Activated CD8-positive, alpha-beta memory T cell treated with anti-CD3 and anti-CD28 coated beads, Interleukin-2, amount 50 U/mL, for 24 hours (primary cell): ENCODE results near the gene UBE2E3.
A peak's percentile ranks its signal among the peaks of the same experiment; 100 is the strongest.
"Not testable (repeated sequence)": the region's sequence is repeated elsewhere in the genome, so short reads cannot be mapped to it uniquely, and the experiment has no call there.

Experiments used
- DNase-seq: peaks from one replicate; pipeline ENCODE4 v3.0.0-alpha.2; 2020; ENCODE audit errors: extremely low read depth

UBE2E3 gene

GRCh38 chr2:180980106-180980942 is at the start of gene UBE2E3:
TSS of gene UBE2E3 (plus strand) at chr2:180980605. CDS start at chr2:180982043, 1,438 bp downstream.
- DNase-seq: peak; percentile 23

- DNase-seq: no peak
Observed at GRCh38 chr2:180931841-180932240, 48.6 kb upstream of the UBE2E3 start.

- DNase-seq: no peak
Observed at GRCh38 chr2:180933332-180933731, 47.1 kb upstream of the UBE2E3 start.

GRCh38 chr2:180934911-180935310 is 45.5 kb upstream of the UBE2E3 start:
- DNase-seq: no peak

GRCh38 chr2:180937480-180937879 is 42.9 kb upstream of the UBE2E3 start:
- not testable (repeated sequence) for DNase-seq

GRCh38 chr2:180938451-180938850 is 42.0 kb upstream of the UBE2E3 start:
- no peak for DNase-seq

- no peak for DNase-seq
Observed at GRCh38 chr2:180943275-180943674, 37.1 kb upstream of the UBE2E3 start.

GRCh38 chr2:180944372-180944771 is 36.0 kb upstream of the UBE2E3 start:
- no peak for DNase-seq

- DNase-seq: no peak
Observed at GRCh38 chr2:180947208-180947689, 33.2 kb upstream of the UBE2E3 start.

- DNase-seq: no peak
Observed at GRCh38 chr2:180949896-180950295, 30.5 kb upstream of the UBE2E3 start.

GRCh38 chr2:180952082-180952481 is 28.3 kb upstream of the UBE2E3 start:
- DNase-seq: no peak

GRCh38 chr2:180952731-180953336 is 27.6 kb upstream of the UBE2E3 start:
- DNase-seq: no peak

GRCh38 chr2:180953550-180953949 is 26.9 kb upstream of the UBE2E3 start:
- no peak for DNase-seq

GRCh38 chr2:180955101-180955500 is 25.3 kb upstream of the UBE2E3 start:
- DNase-seq: no peak

GRCh38 chr2:180959787-180960186 is 20.6 kb upstream of the UBE2E3 start:
- DNase-seq: no peak

GRCh38 chr2:180960982-180961381 is 19.4 kb upstream of the UBE2E3 start:
- no peak for DNase-seq

GRCh38 chr2:180962727-180963314 is 17.6 kb upstream of the UBE2E3 start:
- DNase-seq: no peak

GRCh38 chr2:180966378-180966777 is 14.0 kb upstream of the UBE2E3 start:
- no peak for DNase-seq

GRCh38 chr2:180969124-180969523 is 11.3 kb upstream of the UBE2E3 start:
- DNase-seq: no peak

GRCh38 chr2:180970016-180970415 is 10.4 kb upstream of the UBE2E3 start:
- DNase-seq: no peak

GRCh38 chr2:180971811-180972210 is 8.6 kb upstream of the UBE2E3 start:
- DNase-seq: no peak

GRCh38 chr2:180975585-180975984 is 4.8 kb upstream of the UBE2E3 start:
- no peak for DNase-seq
